ENCODE results near the gene PURA. TPM values are rescaled to one million over a fixed set of nuclear protein-coding genes. Genes with fewer than 3 reads are reported as not detected.

PURA gene
- total RNA-seq (2014; rRNA removed; shearing (Covaris generic)): 8.0 and 9.7 TPM in 2 replicates

DNA sequence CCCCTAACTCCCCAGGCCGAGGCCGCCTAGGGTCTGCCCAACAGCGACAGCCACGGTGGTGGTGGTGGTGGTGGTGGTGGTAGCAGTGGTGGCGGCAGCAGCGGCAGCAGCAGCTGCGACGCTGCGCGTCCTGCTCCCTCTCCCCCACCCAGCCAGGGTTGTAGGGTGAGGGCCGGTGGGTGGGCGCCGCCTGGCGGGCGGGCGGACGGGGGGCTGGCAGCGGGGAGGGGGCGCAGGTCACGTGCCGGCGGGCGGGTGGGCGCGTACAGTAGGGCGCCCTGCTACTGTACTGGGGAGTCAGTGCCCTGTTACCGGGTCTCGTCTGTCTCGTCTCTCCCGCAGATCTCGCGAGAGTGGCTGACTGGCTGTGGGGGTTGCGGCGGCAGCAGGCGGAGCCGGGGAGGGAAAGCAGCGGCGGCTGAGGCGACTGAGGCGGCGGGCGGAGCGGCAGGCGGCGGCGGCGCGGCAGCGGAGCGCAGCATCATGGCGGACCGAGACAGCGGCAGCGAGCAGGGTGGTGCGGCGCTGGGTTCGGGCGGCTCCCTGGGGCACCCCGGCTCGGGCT lies at the start of gene PURA:
Gene PURA, plus strand, starts transcription at position 411 of the 565 bp plus-strand sequence. Its CDS starts 73 bp downstream, at position 484.
- DNase-seq (ENCODE audit: low spot score): peak; percentile 89
- in situ Hi-C loops (cut with HindIII; ENCODE audit: low sequenced_read_pairs): no loop called here

DNA sequence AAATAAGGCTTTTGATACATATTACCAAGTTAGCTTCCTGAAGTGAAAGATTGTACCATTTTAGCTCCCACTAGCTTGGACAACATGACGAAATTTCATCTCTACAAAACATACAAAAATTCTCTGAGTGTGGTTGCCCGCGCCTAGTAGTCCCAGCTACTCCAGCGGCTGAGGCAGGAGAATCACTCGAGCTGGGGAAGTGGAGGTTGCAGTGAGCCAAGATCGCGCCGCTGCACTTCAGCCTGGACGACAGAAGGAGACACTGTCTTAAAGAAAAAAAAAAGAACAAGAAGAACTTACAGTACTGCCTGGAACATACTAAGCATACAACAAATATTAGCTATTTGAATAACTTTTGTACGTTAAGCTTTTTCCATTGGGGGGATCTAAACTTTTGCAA lies 41.1 kb upstream of the PURA start:
- in situ Hi-C loops (cut with HindIII; ENCODE audit: low sequenced_read_pairs): no loop called here

DNA sequence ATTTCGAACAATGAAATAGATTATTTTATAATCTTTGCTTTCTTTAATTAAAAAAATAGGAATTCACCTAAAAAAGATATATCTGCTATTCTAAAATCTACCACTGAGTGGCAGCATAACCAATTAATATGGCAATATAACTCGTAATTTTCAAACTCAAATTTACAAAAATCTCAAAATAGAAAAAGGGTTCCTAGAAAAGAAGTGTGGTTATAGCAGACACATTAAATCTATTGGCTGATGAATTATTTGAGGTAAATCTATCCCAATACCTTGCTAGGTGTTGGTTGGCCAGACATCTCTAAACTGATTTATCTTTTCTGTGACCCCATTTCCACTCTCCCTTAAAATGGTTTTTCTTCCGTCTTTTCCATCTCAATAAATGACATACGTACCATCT lies 40.6 kb upstream of the PURA start:
- in situ Hi-C loops (cut with HindIII; ENCODE audit: low sequenced_read_pairs): no loop called here

More for the DNA sequence above, 41.1 kb upstream of the PURA start:
- no peak for DNase-seq (ENCODE audit: low spot score)

DNA sequence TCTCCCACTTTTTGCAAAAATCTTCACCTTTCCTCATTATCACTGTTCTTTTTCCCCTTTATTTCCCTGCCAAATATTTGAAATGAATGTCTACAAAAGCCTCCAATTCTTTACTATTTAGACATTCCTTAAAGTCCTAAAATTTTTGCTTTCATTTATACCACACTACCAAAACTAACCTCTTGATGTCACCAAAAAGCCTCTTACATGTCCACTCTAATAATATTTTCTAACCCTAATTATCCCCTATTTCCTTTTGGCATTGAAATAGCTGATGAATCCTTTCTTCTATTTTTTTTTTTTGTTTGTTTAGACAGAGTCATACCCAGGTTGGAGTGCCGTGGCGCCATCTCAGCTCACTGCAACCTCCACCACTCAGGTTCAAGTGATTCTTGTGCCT lies 38.5 kb upstream of the PURA start:
- no peak for DNase-seq (ENCODE audit: low spot score)
- in situ Hi-C loops (cut with HindIII; ENCODE audit: low sequenced_read_pairs): no loop called here

More for the DNA sequence above, 40.6 kb upstream of the PURA start:
- DNase-seq (ENCODE audit: low spot score): peak; percentile 35

DNA sequence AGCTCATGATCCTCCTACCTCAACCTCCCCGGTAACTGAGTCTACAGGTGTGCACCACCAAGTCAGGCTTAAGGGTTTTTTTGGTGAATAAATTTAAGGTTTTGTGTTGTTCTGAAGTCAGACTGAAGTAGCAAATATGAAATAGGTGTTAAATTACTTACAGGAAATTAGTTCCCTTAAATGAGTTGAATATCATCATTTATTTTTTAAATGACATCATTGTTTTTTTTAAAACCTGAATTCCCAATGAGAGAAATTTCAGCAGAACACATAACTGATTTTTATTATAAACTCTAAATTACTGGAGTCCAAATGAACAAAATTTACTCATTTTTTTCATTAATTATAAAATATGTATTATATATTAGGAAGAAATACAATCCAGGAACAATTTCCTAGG lies 37.8 kb upstream of the PURA start:
- in situ Hi-C loops (cut with HindIII; ENCODE audit: low sequenced_read_pairs): no loop called here
- DNase-seq (ENCODE audit: low spot score): no peak

DNA sequence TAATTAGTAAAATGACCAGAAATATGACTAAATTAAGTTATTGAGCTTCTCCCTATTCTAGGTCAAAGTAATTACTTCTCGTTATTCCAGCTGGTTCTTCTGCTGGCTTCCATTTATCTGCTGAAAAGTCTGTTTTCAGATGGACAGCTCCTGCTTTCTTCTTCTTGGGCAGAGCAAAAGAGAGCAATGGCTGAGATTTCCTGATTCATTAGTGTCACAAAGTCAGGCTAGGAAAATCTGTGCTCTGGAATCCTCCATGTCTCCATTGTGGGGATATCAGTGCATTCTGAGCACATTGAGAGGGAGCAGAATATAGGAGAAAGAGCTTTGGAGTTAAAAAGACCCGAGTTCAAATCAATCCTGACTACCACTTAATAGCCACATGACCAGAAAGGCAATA lies 37.1 kb upstream of the PURA start:
- DNase-seq (ENCODE audit: low spot score): no peak
- in situ Hi-C loops (cut with HindIII; ENCODE audit: low sequenced_read_pairs): no loop called here

- in situ Hi-C loops (cut with HindIII; ENCODE audit: low sequenced_read_pairs): no loop called here
- no peak for DNase-seq (ENCODE audit: low spot score)
These were observed 30.8 kb upstream of the PURA start for GRCh38 chr5:140083120-140083519.

DNA sequence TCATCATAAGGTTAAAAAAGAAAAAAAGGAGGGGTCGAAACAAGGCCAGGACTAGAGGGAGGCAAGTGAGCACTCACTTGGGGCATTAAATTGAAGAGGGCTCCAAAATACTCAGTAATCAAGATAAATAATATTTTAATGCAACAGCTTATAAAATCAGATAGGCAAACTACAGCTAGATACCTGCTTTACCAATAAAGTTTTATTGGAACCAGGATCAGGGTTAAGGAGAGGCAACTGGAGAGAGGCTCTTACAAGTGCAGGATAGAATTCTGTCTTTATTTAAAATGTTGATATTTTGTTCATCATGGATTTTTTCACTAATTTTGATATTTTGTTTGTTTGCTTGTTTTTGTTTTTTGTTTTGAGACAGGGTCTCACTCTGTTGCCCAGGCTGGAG lies 30.3 kb upstream of the PURA start:
- DNase-seq (ENCODE audit: low spot score): no peak
- in situ Hi-C loops (cut with HindIII; ENCODE audit: low sequenced_read_pairs): no loop called here

- peak; percentile 47 for DNase-seq (ENCODE audit: low spot score)
- in situ Hi-C loops (cut with HindIII; ENCODE audit: low sequenced_read_pairs): no loop called here
These were observed 29.4 kb upstream of the PURA start for GRCh38 chr5:140084541-140084940.

GRCh38 chr5:140090251-140090650 lies 23.7 kb upstream of the PURA start:
- in situ Hi-C loops (cut with HindIII; ENCODE audit: low sequenced_read_pairs): no loop called here
- no peak for DNase-seq (ENCODE audit: low spot score)

DNA sequence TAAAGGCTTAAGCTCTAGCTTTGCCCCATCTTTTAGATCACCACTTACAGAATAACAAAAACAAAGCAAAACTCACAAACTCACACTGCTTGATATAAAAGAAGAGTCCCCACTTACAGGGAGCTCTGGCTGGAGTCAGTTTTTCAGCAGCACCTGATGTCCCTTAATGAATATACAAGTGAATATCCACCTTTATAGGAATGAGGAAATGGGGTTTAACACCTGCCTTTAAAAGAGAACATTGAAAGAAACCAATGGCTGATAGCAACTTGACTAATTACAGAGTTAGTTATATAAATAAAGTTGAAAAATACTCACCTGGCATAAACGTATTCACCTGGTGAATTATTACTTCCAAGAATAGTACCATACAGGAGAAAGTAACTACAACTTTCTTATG lies 20.7 kb upstream of the PURA start:
- in situ Hi-C loops (cut with HindIII; ENCODE audit: low sequenced_read_pairs): no loop called here
- no peak for DNase-seq (ENCODE audit: low spot score)

GRCh38 chr5:140093866-140094265 lies 20.0 kb upstream of the PURA start:
- in situ Hi-C loops (cut with HindIII; ENCODE audit: low sequenced_read_pairs): no loop called here

DNA sequence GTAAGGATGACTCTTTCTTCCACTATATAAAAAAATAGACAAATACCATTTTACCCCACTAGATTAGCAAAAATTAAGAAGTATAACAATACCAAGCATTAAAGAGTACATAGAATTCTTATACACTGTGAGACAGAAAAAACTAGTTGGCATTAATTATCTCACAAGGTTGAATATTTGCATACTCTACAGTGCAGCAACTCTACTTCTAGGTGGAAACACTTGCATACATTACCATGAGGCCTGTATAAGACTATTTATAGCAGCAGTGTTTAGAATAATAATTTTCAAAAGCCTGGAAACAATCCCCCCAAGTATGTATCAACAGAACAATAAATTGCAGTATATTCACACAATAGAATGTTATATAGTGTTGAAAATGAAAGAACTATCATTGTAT lies 19.0 kb upstream of the PURA start:
- DNase-seq (ENCODE audit: low spot score): no peak
- in situ Hi-C loops (cut with HindIII; ENCODE audit: low sequenced_read_pairs): no loop called here

More at GRCh38 chr5:140093866-140094265, 20.0 kb upstream of the PURA start:
- no peak for DNase-seq (ENCODE audit: low spot score)

- in situ Hi-C loops (cut with HindIII; ENCODE audit: low sequenced_read_pairs): no loop called here
- no peak for DNase-seq (ENCODE audit: low spot score)
These were observed 12.7 kb upstream of the PURA start for GRCh38 chr5:140101179-140101578.

- DNase-seq (ENCODE audit: low spot score): no peak
- in situ Hi-C loops (cut with HindIII; ENCODE audit: low sequenced_read_pairs): no loop called here
These were observed 10.8 kb upstream of the PURA start for GRCh38 chr5:140103154-140103553.

- no peak for DNase-seq (ENCODE audit: low spot score)
- in situ Hi-C loops (cut with HindIII; ENCODE audit: low sequenced_read_pairs): no loop called here
These were observed 9.8 kb upstream of the PURA start for GRCh38 chr5:140104100-140104499.

DNA sequence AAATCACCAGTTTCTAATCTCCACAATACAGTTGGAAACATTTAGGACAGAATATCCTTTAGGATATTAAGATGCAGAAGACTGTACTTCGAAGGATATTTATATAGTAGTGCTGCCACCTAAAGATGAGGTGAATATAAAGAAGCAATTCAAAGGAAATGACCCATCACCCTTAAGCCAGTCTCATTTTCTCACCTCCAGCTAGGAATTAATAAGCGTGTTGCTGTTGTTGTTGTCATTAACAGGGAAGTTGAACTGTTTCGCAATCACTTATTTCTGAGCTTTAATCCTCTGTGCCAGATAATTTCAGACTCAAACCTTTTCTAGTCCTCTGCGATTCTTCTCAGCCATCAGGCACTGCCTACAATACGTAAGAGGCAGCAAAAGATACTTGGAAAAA lies 7.8 kb upstream of the PURA start:
- in situ Hi-C loops (cut with HindIII; ENCODE audit: low sequenced_read_pairs): no loop called here
- no peak for DNase-seq (ENCODE audit: low spot score)

GRCh38 chr5:140106805-140107311 lies 7.1 kb upstream of the PURA start:
- in situ Hi-C loops (cut with HindIII; ENCODE audit: low sequenced_read_pairs): no loop called here
- no peak for DNase-seq (ENCODE audit: low spot score)

GRCh38 chr5:140107312-140108092 lies 6.4 kb upstream of the PURA start:
- DNase-seq (ENCODE audit: low spot score): peak; percentile 92
- in situ Hi-C loops (cut with HindIII; ENCODE audit: low sequenced_read_pairs): no loop called here

- in situ Hi-C loops (cut with HindIII; ENCODE audit: low sequenced_read_pairs): no loop called here
- peak; percentile 55 for DNase-seq (ENCODE audit: low spot score)
These were observed 5.6 kb upstream of the PURA start for GRCh38 chr5:140108093-140109017.
